ENCODE measurements around the gene LTO1. TPM values are rescaled to one million over a fixed set of nuclear protein-coding genes. Genes with fewer than 3 reads are reported as not detected.

Gene LTO1
- polyA plus RNA-seq, 1 donor = 19.9 TPM

DNA sequence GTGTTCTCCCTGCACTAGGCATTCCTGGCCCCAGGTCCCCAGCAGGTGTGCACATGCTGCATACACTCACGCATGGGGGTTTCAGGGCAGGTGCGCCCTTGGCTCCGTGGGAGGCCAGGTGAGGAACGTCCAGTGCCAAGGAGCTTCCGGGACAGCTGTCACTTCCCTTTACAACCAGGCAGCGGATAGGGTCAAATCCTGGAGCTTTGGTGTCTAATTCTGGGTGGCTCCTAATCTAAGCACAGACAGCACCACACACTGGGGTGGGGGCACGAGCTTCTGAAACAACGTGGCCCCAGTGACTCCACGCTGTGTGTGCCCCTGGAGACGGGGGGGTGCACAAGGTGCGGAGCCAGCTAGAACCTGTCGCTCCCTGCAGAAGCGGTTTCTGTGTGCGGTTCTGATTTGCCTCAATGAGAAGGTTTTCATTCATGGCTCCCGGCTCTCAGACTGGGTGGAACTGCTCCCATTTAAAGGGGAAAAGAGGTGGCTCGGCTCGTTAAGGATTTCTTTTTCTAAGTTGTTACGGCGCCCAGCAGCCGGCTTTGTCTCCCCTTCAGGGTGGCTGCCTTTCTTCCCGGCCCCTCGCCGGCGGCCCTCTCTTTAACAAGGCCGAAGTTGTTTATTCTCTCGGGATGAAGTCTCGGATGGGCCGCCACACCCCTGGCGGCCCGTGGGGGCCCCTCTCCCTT is 29.2 kb downstream of the LTO1 start:
- no peak for DNase-seq (ENCODE audit: low read depth)

- no peak for DNase-seq (ENCODE audit: low read depth)
Measured at GRCh38 chr11:69644962-69645675, 30.0 kb downstream of the LTO1 start.

- DNase-seq (ENCODE audit: low read depth) = no peak
Measured at GRCh38 chr11:69644071-69644961, 30.8 kb downstream of the LTO1 start.

- DNase-seq (ENCODE audit: low read depth) = no peak
Measured at GRCh38 chr11:69643646-69644045, 31.5 kb downstream of the LTO1 start.

- no peak for DNase-seq (ENCODE audit: low read depth)
Measured at GRCh38 chr11:69642913-69643632, 32.1 kb downstream of the LTO1 start.

DNA sequence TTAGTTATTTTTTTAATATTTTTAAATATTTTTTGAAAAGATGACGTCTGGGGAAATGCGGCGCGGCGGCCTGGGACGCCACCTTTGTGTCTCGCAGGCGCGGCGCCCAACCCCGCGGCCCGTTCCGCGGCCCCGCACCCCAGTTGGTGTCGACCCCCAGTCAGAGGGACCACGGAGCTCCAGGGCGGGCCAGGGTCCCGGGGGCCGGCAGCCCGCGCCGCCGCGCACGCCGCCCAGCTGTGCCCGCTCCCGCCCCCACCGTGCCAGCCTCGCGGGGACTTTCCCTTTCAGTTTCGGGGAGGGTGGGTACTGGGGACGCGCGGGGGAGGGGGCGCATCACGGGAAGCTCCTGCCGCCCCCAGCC is 32.6 kb downstream of the LTO1 start:
- DNase-seq (ENCODE audit: low read depth) = no peak

DNA sequence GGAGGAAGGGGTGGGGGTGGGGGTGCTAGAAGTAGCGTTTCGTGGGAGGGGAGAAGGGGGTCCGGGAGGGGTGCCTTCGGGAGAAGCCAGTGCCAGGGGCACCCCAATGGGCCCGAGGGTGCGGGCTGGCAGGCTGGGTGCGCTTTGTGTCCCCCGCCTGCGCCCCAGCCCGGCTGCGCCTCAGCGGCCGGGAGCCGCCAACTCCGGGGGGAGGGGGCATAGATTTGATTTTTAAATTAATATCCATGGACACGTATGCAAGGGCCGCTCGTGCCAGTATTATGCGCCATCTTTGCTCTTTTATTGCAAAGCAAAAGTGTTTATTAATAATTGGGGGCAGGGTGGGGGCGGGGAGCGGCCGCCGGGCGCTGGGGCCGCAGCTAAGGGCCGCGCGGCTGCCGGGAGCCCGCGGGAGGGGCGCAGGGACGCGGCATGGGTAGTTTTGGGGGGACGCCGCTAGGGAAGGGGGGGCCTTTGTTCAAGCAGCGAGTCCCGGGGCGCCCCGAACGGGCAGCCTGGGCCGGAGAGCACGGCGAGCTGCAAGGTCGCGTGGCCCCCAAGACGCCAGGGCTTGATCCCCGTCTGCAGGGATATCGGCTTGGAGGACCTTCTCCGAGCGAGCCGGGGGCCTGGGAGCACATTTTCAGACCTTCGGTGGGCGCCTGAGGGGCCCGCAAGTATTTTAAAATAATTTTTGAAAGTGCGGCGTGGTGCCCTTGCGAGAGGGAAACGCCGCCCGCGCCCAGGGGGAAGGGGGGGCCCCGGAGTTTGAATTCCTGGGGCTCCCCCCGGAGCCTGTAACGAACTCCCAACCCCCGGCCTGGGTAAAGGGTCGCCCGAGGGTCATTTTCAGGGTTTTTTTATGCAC is 33.2 kb downstream of the LTO1 start:
- DNase-seq (ENCODE audit: low read depth) = no peak

DNA sequence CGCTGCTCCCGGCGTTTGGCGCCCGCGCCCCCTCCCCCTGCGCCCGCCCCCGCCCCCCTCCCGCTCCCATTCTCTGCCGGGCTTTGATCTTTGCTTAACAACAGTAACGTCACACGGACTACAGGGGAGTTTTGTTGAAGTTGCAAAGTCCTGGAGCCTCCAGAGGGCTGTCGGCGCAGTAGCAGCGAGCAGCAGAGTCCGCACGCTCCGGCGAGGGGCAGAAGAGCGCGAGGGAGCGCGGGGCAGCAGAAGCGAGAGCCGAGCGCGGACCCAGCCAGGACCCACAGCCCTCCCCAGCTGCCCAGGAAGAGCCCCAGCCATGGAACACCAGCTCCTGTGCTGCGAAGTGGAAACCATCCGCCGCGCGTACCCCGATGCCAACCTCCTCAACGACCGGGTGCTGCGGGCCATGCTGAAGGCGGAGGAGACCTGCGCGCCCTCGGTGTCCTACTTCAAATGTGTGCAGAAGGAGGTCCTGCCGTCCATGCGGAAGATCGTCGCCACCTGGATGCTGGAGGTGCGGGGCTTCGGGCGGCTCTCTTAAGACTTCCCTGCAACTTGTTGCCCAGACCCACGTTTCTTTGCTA is 34.1 kb downstream of the LTO1 start, which contains the start of gene CCND1:
Gene CCND1, plus strand, starts transcription at position 162 of the 587 bp plus-strand sequence. Its CDS starts 158 bp downstream, at position 320.
- DNase-seq (ENCODE audit: low read depth) = no peak

- DNase-seq (ENCODE audit: low read depth) = no peak
Measured at GRCh38 chr11:69640260-69640994, 34.7 kb downstream of the LTO1 start.

- DNase-seq (ENCODE audit: low read depth) = no peak
Measured at GRCh38 chr11:69639831-69640230, 35.3 kb downstream of the LTO1 start.

- DNase-seq (ENCODE audit: low read depth) = peak; percentile 83
Measured at GRCh38 chr11:69638941-69639681, 36.0 kb downstream of the LTO1 start.

DNA sequence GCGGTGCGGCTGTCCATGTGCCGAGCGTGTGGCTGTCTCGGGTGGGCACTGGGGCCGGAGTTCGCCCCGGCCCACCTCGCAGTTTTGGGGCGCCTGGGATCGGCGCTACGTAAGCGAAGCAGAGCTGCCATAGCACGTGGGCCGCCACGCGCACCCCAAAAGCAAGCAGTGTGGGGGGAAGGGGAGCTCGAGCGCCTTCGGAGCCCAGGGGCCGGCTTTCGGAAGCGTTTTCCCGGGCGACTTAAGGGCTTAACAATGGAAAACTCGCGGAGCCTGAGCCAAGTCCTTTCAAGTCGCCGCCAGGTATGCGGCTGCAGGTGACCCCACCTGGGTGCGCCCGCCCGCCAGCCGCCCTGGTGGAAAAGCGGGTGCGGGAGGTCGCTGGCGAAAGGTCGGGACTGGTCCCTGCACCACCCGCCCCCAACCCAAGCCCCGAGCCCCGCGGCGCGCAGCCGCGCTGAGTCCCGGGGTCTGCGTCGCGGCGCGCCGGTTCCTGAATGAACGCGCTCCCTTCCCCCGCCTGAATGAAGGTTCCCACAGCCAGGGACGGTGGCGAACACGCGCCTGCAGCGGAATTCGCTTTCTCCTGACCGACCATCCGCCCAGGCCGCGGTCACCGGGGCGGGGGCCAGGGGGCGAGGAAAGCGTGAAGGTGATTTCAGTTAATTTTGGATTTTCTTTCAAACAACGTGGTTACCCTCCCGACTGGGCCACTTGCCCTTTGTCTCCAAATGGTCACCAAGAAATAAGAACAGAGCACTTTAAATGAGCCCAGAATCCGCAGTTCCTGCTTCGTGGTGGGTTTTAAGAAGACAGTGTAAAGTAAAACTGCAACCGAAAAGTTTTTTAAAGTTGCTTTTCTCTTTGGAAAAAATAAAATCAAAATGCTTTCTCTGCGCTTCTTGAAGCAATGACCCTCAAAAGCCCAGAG is 36.9 kb downstream of the LTO1 start:
- DNase-seq (ENCODE audit: low read depth) = no peak

GRCh38 chr11:69637198-69637940 is 37.8 kb downstream of the LTO1 start:
- no peak for DNase-seq (ENCODE audit: low read depth)

DNA sequence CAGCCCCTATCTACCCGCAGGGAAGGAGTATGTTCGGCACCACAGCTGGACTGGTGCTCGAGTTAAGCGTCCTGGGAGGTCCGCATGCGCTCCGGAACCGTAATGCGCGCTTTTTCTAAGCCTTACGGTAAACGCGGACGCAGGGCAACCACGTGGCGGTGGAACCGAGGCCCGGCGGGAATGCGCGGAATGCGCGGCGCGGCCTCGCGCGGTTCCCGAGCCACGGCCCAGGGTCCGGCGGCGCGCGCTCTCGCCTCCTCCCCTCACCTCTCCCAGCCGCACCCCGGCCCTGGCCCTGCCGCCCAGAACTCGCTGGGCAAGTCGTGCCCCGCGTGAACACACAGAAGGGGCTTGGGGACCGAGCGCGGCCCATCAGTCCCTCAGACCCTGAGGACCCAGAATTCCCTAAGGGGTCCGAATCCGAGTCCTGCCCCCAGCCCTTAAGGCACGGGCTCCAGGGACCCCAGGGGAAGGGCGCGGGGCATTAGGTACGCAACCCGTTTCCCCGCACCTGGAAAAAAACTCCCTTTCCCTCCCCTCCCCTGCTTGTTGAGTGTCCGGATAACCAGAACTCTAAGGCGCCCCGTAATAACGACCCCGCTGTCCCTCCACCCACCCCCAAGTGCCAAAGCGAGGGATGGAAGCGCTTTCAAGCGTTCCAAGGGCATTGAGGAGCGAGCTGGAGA is 38.5 kb downstream of the LTO1 start:
- DNase-seq (ENCODE audit: low read depth) = no peak

GRCh38 chr11:69635804-69636511 is 39.2 kb downstream of the LTO1 start:
- DNase-seq (ENCODE audit: low read depth) = no peak

DNA sequence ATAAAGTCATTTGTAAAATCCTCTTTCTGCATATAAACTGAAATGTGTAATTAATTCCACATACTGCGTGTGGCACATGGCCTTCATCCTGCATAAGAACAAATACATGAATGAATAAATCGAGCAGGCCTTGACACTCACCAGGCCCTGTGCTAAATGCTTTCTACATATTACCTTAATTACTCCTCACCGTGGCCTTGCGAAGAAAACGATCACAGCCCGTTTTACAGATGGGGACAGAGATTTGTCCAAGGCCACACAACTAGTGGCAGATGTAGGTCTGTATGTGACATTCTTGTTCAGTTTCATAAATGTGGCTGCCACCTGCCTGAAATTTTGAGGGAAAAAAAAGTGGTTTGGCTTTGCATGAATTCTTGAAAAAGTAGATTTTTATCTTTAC is 40.0 kb downstream of the LTO1 start:
- DNase-seq (ENCODE audit: low read depth) = no peak

Data from forelimb muscle (tissue), 1 donor.